HUES6 (cell line): ENCODE measurements around the gene OSBPL9.
"Not testable (repeated sequence)": the region's sequence is repeated elsewhere in the genome, so short reads cannot be mapped to it uniquely, and the experiment has no call there.

Source experiments
- H3K27ac ChIP-seq: 2 replicates; pipeline ENCODE4 v1.7.0; 2013; ENCODE audit warnings: low read depth, mild to moderate bottlenecking, low read length, inconsistent platforms
- H3K27me3 ChIP-seq: 2 replicates; pipeline ENCODE4 v1.6.1; 2013; ENCODE audit warnings: low read length; ENCODE audit not compliant: control insufficient read depth, insufficient read depth
- H3K36me3 ChIP-seq: 2 replicates; pipeline ENCODE4 v1.6.1; 2013; ENCODE audit warnings: low read length; ENCODE audit not compliant: control insufficient read depth, insufficient read depth
- H3K4me1 ChIP-seq: 2 replicates; pipeline ENCODE4 v1.6.1; 2013; ENCODE audit warnings: low read length; ENCODE audit not compliant: control insufficient read depth, insufficient read depth
- H3K4me3 ChIP-seq: 2 replicates; pipeline ENCODE4 v1.5.1; 2013; ENCODE audit warnings: low read depth, low read length
- H3K9ac ChIP-seq: one replicate; pipeline ENCODE4 v1.6.1; 2013; ENCODE audit warnings: mild to moderate bottlenecking, low read length
- H3K9me3 ChIP-seq: 2 replicates; pipeline ENCODE4 v1.6.1; 2013; ENCODE audit warnings: low read depth, low read length; ENCODE audit not compliant: control insufficient read depth, insufficient read depth

The OSBPL9 gene

GRCh38 chr1:51790385-51790784, 173.5 kb downstream of the OSBPL9 start:
- no peaks in the 10 kb centered on the region for H3K27me3 ChIP-seq
- no peak overlapping the region for H3K4me3 ChIP-seq
- no peak overlapping the region for H3K9ac ChIP-seq
- no peak overlapping the region for H3K27ac ChIP-seq
- H3K4me1 ChIP-seq: no peaks in the 10 kb centered on the region
- peaks cover 99% of the 10 kb centered on the region for H3K36me3 ChIP-seq
- no peaks in the 10 kb centered on the region for H3K9me3 ChIP-seq

- Histone ChIP-seq H3K4me3 (no peak overlapping the region), H3K9ac (no peak overlapping the region), H3K36me3 (peaks cover 88% of the 10 kb centered on the region), H3K27me3 (no peaks in the 10 kb centered on the region), H3K27ac (no peak overlapping the region), H3K9me3 (no peaks in the 10 kb centered on the region), H3K4me1 (no peaks in the 10 kb centered on the region)
Observed at GRCh38 chr1:51791888-51792287, 175.0 kb downstream of the OSBPL9 start.

GRCh38 chr1:51792864-51793263, 176.0 kb downstream of the OSBPL9 start:
- no peaks in the 10 kb centered on the region for H3K9me3 ChIP-seq
- H3K27ac ChIP-seq: no peak overlapping the region
- H3K36me3 ChIP-seq: peaks cover 88% of the 10 kb centered on the region
- no peaks in the 10 kb centered on the region for H3K27me3 ChIP-seq
- H3K4me1 ChIP-seq: no peaks in the 10 kb centered on the region
- H3K9ac ChIP-seq: no peak overlapping the region
- H3K4me3 ChIP-seq: no peak overlapping the region

GRCh38 chr1:51794260-51794659, 177.4 kb downstream of the OSBPL9 start:
- Histone ChIP-seq H3K9me3 (no peaks in the 10 kb centered on the region), H3K27me3 (no peaks in the 10 kb centered on the region), H3K27ac (no peak overlapping the region), H3K4me3 (no peak overlapping the region), H3K4me1 (no peaks in the 10 kb centered on the region), H3K9ac (no peak overlapping the region), H3K36me3 (peaks cover 84% of the 10 kb centered on the region)

- no peak overlapping the region for H3K9ac ChIP-seq
- no peaks in the 10 kb centered on the region for H3K9me3 ChIP-seq
- no peak overlapping the region for H3K27ac ChIP-seq
- no peaks in the 10 kb centered on the region for H3K4me1 ChIP-seq
- H3K4me3 ChIP-seq: no peak overlapping the region
- no peaks in the 10 kb centered on the region for H3K27me3 ChIP-seq
- peaks cover 84% of the 10 kb centered on the region for H3K36me3 ChIP-seq
Observed at GRCh38 chr1:51794868-51795267, 178.0 kb downstream of the OSBPL9 start.

- Histone ChIP-seq H3K36me3 (peaks cover 78% of the 10 kb centered on the region), H3K9me3 (no peaks in the 10 kb centered on the region), H3K4me3 (no peak overlapping the region), H3K27ac (no peak overlapping the region), H3K4me1 (no peaks in the 10 kb centered on the region), H3K9ac (no peak overlapping the region), H3K27me3 (no peaks in the 10 kb centered on the region)
Observed at GRCh38 chr1:51799372-51799771, 182.5 kb downstream of the OSBPL9 start.

GRCh38 chr1:51814513-51814912, 197.6 kb downstream of the OSBPL9 start:
- H3K4me3 ChIP-seq: no peak overlapping the region
- H3K36me3 ChIP-seq: peaks cover 90% of the 10 kb centered on the region
- no peaks in the 10 kb centered on the region for H3K27me3 ChIP-seq
- H3K9ac ChIP-seq: no peak overlapping the region
- no peaks in the 10 kb centered on the region for H3K4me1 ChIP-seq
- H3K27ac ChIP-seq: no peak overlapping the region
- no peaks in the 10 kb centered on the region for H3K9me3 ChIP-seq

GRCh38 chr1:51818487-51818886, 201.6 kb downstream of the OSBPL9 start:
- H3K27ac ChIP-seq: peak overlapping the region; percentile 15; the same call in 1 of the 2 replicates
- H3K27me3 ChIP-seq: no peaks in the 10 kb centered on the region
- H3K36me3 ChIP-seq: peaks cover 85% of the 10 kb centered on the region
- H3K9me3 ChIP-seq: no peaks in the 10 kb centered on the region
- no peak overlapping the region for H3K4me3 ChIP-seq
- no peak overlapping the region for H3K9ac ChIP-seq
- H3K4me1 ChIP-seq: no peaks in the 10 kb centered on the region

GRCh38 chr1:51819021-51819420, 202.1 kb downstream of the OSBPL9 start:
- not testable (repeated sequence) for H3K9ac ChIP-seq, H3K9me3 ChIP-seq, H3K4me1 ChIP-seq, H3K27me3 ChIP-seq, H3K4me3 ChIP-seq, H3K27ac ChIP-seq
- peaks cover 81% of the 10 kb centered on the region for H3K36me3 ChIP-seq

GRCh38 chr1:51819810-51820209, 202.9 kb downstream of the OSBPL9 start:
- peaks cover 78% of the 10 kb centered on the region for H3K36me3 ChIP-seq

GRCh38 chr1:51829058-51829457, 212.2 kb downstream of the OSBPL9 start:
- no peak overlapping the region for H3K27ac ChIP-seq
- H3K9me3 ChIP-seq: no peaks in the 10 kb centered on the region
- H3K9ac ChIP-seq: no peak overlapping the region
- no peaks in the 10 kb centered on the region for H3K27me3 ChIP-seq
- H3K4me3 ChIP-seq: no peak overlapping the region
- no peaks in the 10 kb centered on the region for H3K4me1 ChIP-seq
- H3K36me3 ChIP-seq: peaks cover 65% of the 10 kb centered on the region

More at GRCh38 chr1:51819810-51820209, 202.9 kb downstream of the OSBPL9 start:
- Histone ChIP-seq H3K4me1 (no peaks in the 10 kb centered on the region), H3K4me3 (no peak overlapping the region), H3K27ac (no peak overlapping the region), H3K27me3 (no peaks in the 10 kb centered on the region), H3K9me3 (no peaks in the 10 kb centered on the region), H3K9ac (no peak overlapping the region)

- Histone ChIP-seq H3K36me3 (peaks cover 59% of the 10 kb centered on the region), H3K27me3 (no peaks in the 10 kb centered on the region), H3K4me3 (no peak overlapping the region), H3K9ac (no peak overlapping the region), H3K4me1 (no peaks in the 10 kb centered on the region), H3K27ac (no peak overlapping the region), H3K9me3 (no peaks in the 10 kb centered on the region)
Observed at GRCh38 chr1:51833700-51834099, 216.8 kb downstream of the OSBPL9 start.
